H1 (cell line): Measurements from ENCODE around the gene GPR65. TPM values are rescaled to one million over a fixed set of nuclear protein-coding genes. Genes with fewer than 3 reads are reported as not detected.

Experiments
- CTCF ChIA-PET: fragments of 300-600 bp; sonication (Branson Sonifier 250); formaldehyde crosslinking; loops from one replicate; lab custom pipeline; 2021; ENCODE audit not compliant: partially characterized antibody; lab: Charles Lee
- POLR2A ChIA-PET: fragments of 300-600 bp; sonication (Branson Sonifier 250); formaldehyde crosslinking; loops from one replicate; lab custom pipeline; 2021; ENCODE audit warnings: inconsistent platforms; ENCODE audit not compliant: partially characterized antibody; lab: Charles Lee
- DNase-seq, 2 experiments: peaks; one replicate each; pipeline versions ENCODE4 v3.0.0 to v3.0.0-alpha.2; 2010 to 2022; ENCODE audit warnings: low spot score in 2 of 2, low read depth in 1 of 2, mixed read lengths in 1 of 2
- FAIRE-seq: peaks from 2 replicates; lab custom pipeline; 2011; peaks lifted over from hg19 to GRCh38; lab: Jason Lieb, UNC
- H2AFZ ChIP-seq: 2 replicates; pipeline ENCODE4 v1.8.1; 2012; ENCODE audit warnings: low read length, inconsistent platforms
- H2AK5ac ChIP-seq: 2 replicates; pipeline ENCODE4 v1.6.1; 2013; ENCODE audit warnings: low read depth, low read length
- H2BK120ac ChIP-seq: replicated peaks from 2 replicates; pipeline ENCODE3; 2013; ENCODE audit warnings: low read depth, low read length, inconsistent platforms
- H2BK12ac ChIP-seq: 2 replicates; pipeline ENCODE4 v1.6.1; 2013; ENCODE audit warnings: low read depth, low read length
- H2BK15ac ChIP-seq: 2 replicates; pipeline ENCODE4 v1.6.1; 2013; ENCODE audit warnings: low read length
- H2BK20ac ChIP-seq: 2 replicates; pipeline ENCODE4 v1.6.1; 2013; ENCODE audit warnings: low read length
- H2BK5ac ChIP-seq: 2 replicates; pipeline ENCODE4 v1.6.1; 2013; ENCODE audit warnings: low read depth, low read length
- H3K14ac ChIP-seq: 2 replicates; pipeline ENCODE4 v1.6.1; 2013; ENCODE audit warnings: inconsistent platforms; ENCODE audit not compliant: insufficient read length
- H3K18ac ChIP-seq: 2 replicates; pipeline ENCODE4 v1.6.1; 2013; ENCODE audit warnings: low read length; ENCODE audit errors: extremely low read depth
- H3K23ac ChIP-seq: 2 replicates; pipeline ENCODE4 v1.6.1; 2013; ENCODE audit warnings: inconsistent platforms; ENCODE audit not compliant: insufficient read length
- H3K23me2 ChIP-seq: 2 replicates; pipeline ENCODE4 v1.6.1; 2013; ENCODE audit warnings: low read depth, low read length
- H3K27ac ChIP-seq: 2 replicates; pipeline ENCODE4 v1.6.1; 2011; ENCODE audit warnings: low read depth, low read length, inconsistent platforms
- H3K27me3 ChIP-seq, 4 experiments: replicated peaks in 1 of 4; 1 replicate in 1 of 4; 2 replicates in 3 of 4; pipeline versions ENCODE4 v1.6.1 to v1.8.1; 2011 to 2013; ENCODE audit warnings: low read length in 3 of 4, mild to moderate bottlenecking in 3 of 4, inconsistent platforms in 2 of 4, mixed read lengths in 2 of 4, moderate library complexity in 1 of 4; ENCODE audit not compliant: control insufficient read depth in 3 of 4, insufficient read depth in 3 of 4; ENCODE audit errors: extremely low read depth in 1 of 4
- H3K36me3 ChIP-seq, 4 experiments: 2 replicates each; pipeline versions ENCODE4 v1.6.1 to v1.8.1; 2011 to 2013; ENCODE audit warnings: mild to moderate bottlenecking in 4 of 4, low read length in 3 of 4, moderate library complexity in 2 of 4, control low read depth in 1 of 4, inconsistent platforms in 1 of 4; ENCODE audit not compliant: insufficient read depth in 4 of 4, control insufficient read depth in 2 of 4
- H3K4ac ChIP-seq: replicated peaks from 2 replicates; pipeline ENCODE3; 2013; ENCODE audit warnings: low read length, low read depth, mixed read lengths, inconsistent platforms; ENCODE audit not compliant: insufficient read length
- H3K4me1 ChIP-seq, 4 experiments: replicated peaks in 1 of 4; 1 replicate in 1 of 4; 2 replicates in 3 of 4; pipeline versions ENCODE4 v1.6.1 to v1.8.1; 2011 to 2013; ENCODE audit warnings: low read length in 3 of 4, inconsistent platforms in 2 of 4, mixed read lengths in 1 of 4; ENCODE audit not compliant: insufficient read depth in 4 of 4, control insufficient read depth in 3 of 4
- H3K4me2 ChIP-seq, 2 experiments: 2 replicates each; pipeline versions ENCODE4 v1.6.1 to v1.8.1; 2011 to 2013; ENCODE audit warnings: low read depth in 2 of 2, low read length in 2 of 2, control low read depth in 1 of 2, inconsistent platforms in 1 of 2, mild to moderate bottlenecking in 1 of 2; ENCODE audit not compliant: insufficient read depth in 1 of 2
- H3K4me3 ChIP-seq, 4 experiments: fragments of 200-600, 300-600 bp in 1 of 4; sonication (generic), shearing (Covaris generic), sonication (Bioruptor Twin) in 1 of 4; 2 replicates each; pipeline versions ENCODE4 v1.5.1 to v1.8.1; 2011 to 2016; ENCODE audit warnings: low read length in 4 of 4, low read depth in 3 of 4, control low read depth in 2 of 4, inconsistent platforms in 2 of 4, mild to moderate bottlenecking in 2 of 4, mixed read lengths in 1 of 4, moderate library complexity in 1 of 4; ENCODE audit not compliant: insufficient read depth in 2 of 4; ENCODE audit errors: extremely low read depth in 1 of 4
- H3K56ac ChIP-seq: replicated peaks from 2 replicates; pipeline ENCODE3; 2013; ENCODE audit warnings: low read depth, mild to moderate bottlenecking, mixed read lengths, low read length, inconsistent platforms; ENCODE audit not compliant: insufficient read length
- H3K79me1 ChIP-seq: 2 replicates; pipeline ENCODE4 v1.6.1; 2013; ENCODE audit warnings: low read depth, low read length, control low read depth
- H3K79me2 ChIP-seq, 2 experiments: 2 replicates each; pipeline versions ENCODE4 v1.6.1 to v1.8.1; 2012 to 2013; ENCODE audit warnings: low read length in 2 of 2, mild to moderate bottlenecking in 2 of 2, inconsistent platforms in 1 of 2; ENCODE audit not compliant: insufficient read depth in 2 of 2, control insufficient read depth in 1 of 2
- H3K9ac ChIP-seq, 4 experiments: replicated peaks in 1 of 4; 1 replicate in 1 of 4; 2 replicates in 3 of 4; pipeline versions ENCODE4 v1.6.1 to v1.8.1; 2011 to 2013; ENCODE audit warnings: low read depth in 3 of 4, low read length in 3 of 4, control low read depth in 2 of 4, mild to moderate bottlenecking in 2 of 4, moderate library complexity in 2 of 4, inconsistent platforms in 1 of 4; ENCODE audit errors: extremely low read depth in 1 of 4
- H3K9me3 ChIP-seq, 2 experiments: 2 replicates each; pipeline versions ENCODE4 v1.6.1 to v1.8.1; 2012 to 2013; ENCODE audit warnings: mild to moderate bottlenecking in 2 of 2, moderate library complexity in 2 of 2, control low read depth in 1 of 2, inconsistent platforms in 1 of 2, low read depth in 1 of 2, low read length in 1 of 2, mixed read lengths in 1 of 2; ENCODE audit not compliant: insufficient read depth in 2 of 2
- H4K20me1 ChIP-seq, 2 experiments: replicated peaks in 1 of 2; 2 replicates each; pipeline versions ENCODE3 to v1.8.1; 2011 to 2013; ENCODE audit warnings: inconsistent platforms in 2 of 2, low read length in 2 of 2, mild to moderate bottlenecking in 1 of 2; ENCODE audit not compliant: insufficient read depth in 2 of 2, control insufficient read depth in 1 of 2
- H4K5ac ChIP-seq: 2 replicates; pipeline ENCODE4 v1.6.1; 2013; ENCODE audit warnings: low read length, low read depth, mixed read lengths, inconsistent platforms; ENCODE audit not compliant: insufficient read length
- H4K8ac ChIP-seq: 2 replicates; pipeline ENCODE4 v1.8.0; 2013; ENCODE audit warnings: mild to moderate bottlenecking, moderate library complexity, low read length, inconsistent platforms; ENCODE audit not compliant: insufficient read depth; ENCODE audit errors: extremely low read depth
- H4K91ac ChIP-seq: replicated peaks from 2 replicates; pipeline ENCODE3; 2013; ENCODE audit warnings: low read length, mixed read lengths, inconsistent platforms; ENCODE audit not compliant: insufficient read length
- BRCA1 ChIP-seq: IDR thresholded peaks from 2 replicates; pipeline ENCODE4 v1.6.1; 2012; ENCODE audit warnings: low read depth, low read length, improper control_type of control experiment
- GABPA ChIP-seq: IDR thresholded peaks from 2 replicates; pipeline ENCODE4 v1.6.1; 2011; ENCODE audit warnings: mild to moderate bottlenecking, low read length, moderate library complexity, borderline replicate concordance; ENCODE audit not compliant: insufficient read depth
- KDM4A ChIP-seq: IDR thresholded peaks from one replicate; pipeline ENCODE4 v1.7.1; 2012; ENCODE audit warnings: low read depth, mild to moderate bottlenecking, moderate library complexity, low read length, inconsistent platforms; ENCODE audit not compliant: severe bottlenecking
- POU5F1 ChIP-seq: IDR thresholded peaks from 2 replicates; pipeline ENCODE4 v1.6.1; 2011; ENCODE audit warnings: low read depth, mild to moderate bottlenecking, low read length, moderate library complexity
- RXRA ChIP-seq: IDR thresholded peaks from 2 replicates; pipeline ENCODE4 v1.6.1; 2011; ENCODE audit warnings: low read depth, mild to moderate bottlenecking, low read length, moderate library complexity; ENCODE audit not compliant: insufficient read depth
- SRF ChIP-seq: IDR thresholded peaks from 2 replicates; pipeline ENCODE4 v1.6.1; 2011; ENCODE audit warnings: mild to moderate bottlenecking, low read depth, low read length, moderate library complexity
- WGBS, 2 experiments: shearing (Covaris generic) in 1 of 2; methylation state at CpG; one replicate each; pipeline versions ENCODE4 v1.1.6 to v1.1.7; 2013 to 2015; ENCODE audit warnings: low lambda C conversion rate in 2 of 2, mixed read lengths in 2 of 2, inconsistent platforms in 1 of 2, low coverage in 1 of 2, missing lambda C conversion rate in 1 of 2; ENCODE audit not compliant: insufficient replicate concordance in 2 of 2, insufficient coverage in 1 of 2, insufficient read length in 1 of 2; ENCODE audit errors: extremely low coverage in 1 of 2, missing lambda C conversion rate in 1 of 2; 5-methylcytosine and 5-hydroxymethylcytosine counted together
- polyA plus RNA-seq, 7 experiments: library from polyadenylated mRNA; depleted of rRNA in 3 of 7; stranded (reverse) in 5 of 7; unstranded in 2 of 7; fragments of >200 nt in 5 of 7; fragments of 200-250 nt in 2 of 7; gene quantifications; 1 replicate in 5 of 7; 2 replicates in 1 of 7; 4 replicates in 1 of 7; pipeline versions ENCODE4 v1.2.1 to v1.2.3, GENCODE V29; 2011 to 2013; ENCODE audit warnings: missing spikeins in 2 of 7, mixed read lengths in 2 of 7
- total RNA-seq: library from RNA; stranded (reverse); fragmentation: NEBNext Ultra II Directional; extraction: Animal tissue kit (Norgen Biotek cat#: 25700); gene quantifications from 2 replicates; pipeline ENCODE4 v1.2.1, GENCODE V29; 2021
- TF ChIP-seq, protein P1 (sequence below): IDR thresholded peaks from 2 replicates; pipeline ENCODE4 v1.6.1; 2012; ENCODE audit warnings: inconsistent platforms
- TF ChIP-seq, protein P2 (sequence below), 3 experiments: IDR thresholded peaks; 1 replicate in 2 of 3; 2 replicates in 1 of 3; pipeline versions ENCODE4 v1.5.1 to v1.6.1; 2011; ENCODE audit warnings: low read length in 3 of 3, mild to moderate bottlenecking in 3 of 3, inconsistent platforms in 2 of 3, low read depth in 1 of 3, moderate library complexity in 1 of 3; ENCODE audit not compliant: insufficient read depth in 1 of 3; ENCODE audit errors: control extremely low read depth in 1 of 3

GPR65 gene
- total and polyA plus RNA-seq, 2 of the 8 experiments (the other 6 are each of a cell fraction or from before 2014, with no cell fraction given): not detected

DNA sequence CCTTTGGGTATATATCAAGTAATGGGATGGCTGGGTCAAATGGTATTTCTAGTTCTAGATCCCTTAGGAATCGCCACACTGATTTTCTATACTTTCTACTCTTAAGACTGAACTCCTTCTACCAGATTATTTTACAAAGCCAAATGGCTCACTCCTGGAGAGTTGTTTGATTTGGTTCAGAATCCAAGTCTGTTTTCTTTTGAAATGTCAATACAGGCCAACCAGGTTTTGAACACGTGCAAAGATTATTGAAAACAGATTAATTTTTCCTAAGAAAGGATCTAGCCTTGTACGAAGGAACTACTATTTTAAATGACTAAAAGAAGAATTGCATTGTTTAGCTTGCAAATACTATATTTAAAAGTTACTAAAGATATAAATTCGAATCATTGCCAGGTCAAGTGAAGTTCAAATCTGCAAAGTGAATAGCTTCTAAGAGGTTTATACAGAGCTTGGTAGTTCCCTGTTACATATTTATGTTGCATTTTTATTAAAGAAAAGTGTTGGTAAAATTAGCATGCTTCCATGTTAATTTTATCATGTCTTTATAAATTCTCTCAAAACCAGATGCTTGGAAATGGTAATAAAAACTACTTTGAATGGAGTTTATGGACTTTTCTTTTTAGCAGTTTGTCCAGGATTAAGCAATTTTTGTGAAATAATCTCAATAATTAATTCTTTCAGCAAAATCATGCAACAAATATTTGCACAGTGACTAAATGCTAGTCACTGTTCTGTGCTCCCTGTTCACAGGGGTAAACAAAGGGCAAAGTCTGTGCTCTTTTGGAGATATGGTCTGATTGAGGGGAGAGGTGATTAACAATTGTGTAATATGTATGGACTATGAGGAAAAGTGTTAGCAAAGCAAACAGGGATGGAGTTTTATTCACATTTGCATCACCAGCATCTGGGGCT lies 38.9 kb downstream of the GPR65 start:
- H3K14ac ChIP-seq: no peak overlapping the region
- H2AFZ ChIP-seq: no peak overlapping the region
- H3K79me1 ChIP-seq: no peaks in the 10 kb centered on the region
- H2AK5ac ChIP-seq: no peak overlapping the region
- no peak overlapping the region for H4K8ac ChIP-seq
- no peaks in the 10 kb centered on the region for H3K36me3 ChIP-seq
- H2BK120ac ChIP-seq: no peak overlapping the region
- no peak overlapping the region for H2BK20ac ChIP-seq
- no peak overlapping the region for H3K4ac ChIP-seq
- no peak overlapping the region for H3K18ac ChIP-seq
- H3K9me3 ChIP-seq: no peaks in the 10 kb centered on the region
- CTCF ChIA-PET: interaction anchor here (1.5 kb wide), 1 partner anchor 15 kb away, joined by 3 read pairs; no protein-coding TSS in a partner anchor
- no peak overlapping the region for H3K9ac ChIP-seq
- no peaks in the 10 kb centered on the region; the same call in 1 of the 2 replicates for H3K23me2 ChIP-seq
- H3K27me3 ChIP-seq: no peaks in the 10 kb centered on the region
- H4K5ac ChIP-seq: no peak overlapping the region
- DNase-seq: no peak
- H3K79me2 ChIP-seq: no peaks in the 10 kb centered on the region
- WGBS, 2 experiments: 76% methylated on average over 4 of the region's 4 CpGs; no CpG with 5 or more reads in 1 of the 2 experiments
- no peaks in the 10 kb centered on the region for H4K20me1 ChIP-seq
- no peaks in the 10 kb centered on the region for H3K4me1 ChIP-seq
- H3K27ac ChIP-seq: no peak overlapping the region
- POLR2A ChIA-PET: no interaction called here
- H3K56ac ChIP-seq: no peak overlapping the region
- H2BK5ac ChIP-seq: no peak overlapping the region
- H3K4me3 ChIP-seq: no peak overlapping the region
- H2BK15ac ChIP-seq: no peak overlapping the region
- no peak overlapping the region for H4K91ac ChIP-seq
- no peak overlapping the region for H3K4me2 ChIP-seq
- H3K23ac ChIP-seq: no peak overlapping the region
- no peak overlapping the region for H2BK12ac ChIP-seq
- no peak for FAIRE-seq
- TF ChIP-seq SRF (no peak), BRCA1 (no peak), RXRA (no peak), POU5F1 (no peak), GABPA (no peak), KDM4A (no peak)
- TF ChIP-seq, protein P1, sequence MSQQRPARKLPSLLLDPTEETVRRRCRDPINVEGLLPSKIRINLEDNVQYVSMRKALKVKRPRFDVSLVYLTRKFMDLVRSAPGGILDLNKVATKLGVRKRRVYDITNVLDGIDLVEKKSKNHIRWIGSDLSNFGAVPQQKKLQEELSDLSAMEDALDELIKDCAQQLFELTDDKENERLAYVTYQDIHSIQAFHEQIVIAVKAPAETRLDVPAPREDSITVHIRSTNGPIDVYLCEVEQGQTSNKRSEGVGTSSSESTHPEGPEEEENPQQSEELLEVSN: no peak
- TF ChIP-seq, protein P2, sequence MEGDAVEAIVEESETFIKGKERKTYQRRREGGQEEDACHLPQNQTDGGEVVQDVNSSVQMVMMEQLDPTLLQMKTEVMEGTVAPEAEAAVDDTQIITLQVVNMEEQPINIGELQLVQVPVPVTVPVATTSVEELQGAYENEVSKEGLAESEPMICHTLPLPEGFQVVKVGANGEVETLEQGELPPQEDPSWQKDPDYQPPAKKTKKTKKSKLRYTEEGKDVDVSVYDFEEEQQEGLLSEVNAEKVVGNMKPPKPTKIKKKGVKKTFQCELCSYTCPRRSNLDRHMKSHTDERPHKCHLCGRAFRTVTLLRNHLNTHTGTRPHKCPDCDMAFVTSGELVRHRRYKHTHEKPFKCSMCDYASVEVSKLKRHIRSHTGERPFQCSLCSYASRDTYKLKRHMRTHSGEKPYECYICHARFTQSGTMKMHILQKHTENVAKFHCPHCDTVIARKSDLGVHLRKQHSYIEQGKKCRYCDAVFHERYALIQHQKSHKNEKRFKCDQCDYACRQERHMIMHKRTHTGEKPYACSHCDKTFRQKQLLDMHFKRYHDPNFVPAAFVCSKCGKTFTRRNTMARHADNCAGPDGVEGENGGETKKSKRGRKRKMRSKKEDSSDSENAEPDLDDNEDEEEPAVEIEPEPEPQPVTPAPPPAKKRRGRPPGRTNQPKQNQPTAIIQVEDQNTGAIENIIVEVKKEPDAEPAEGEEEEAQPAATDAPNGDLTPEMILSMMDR (IDR thresholded peaks at IDR 0.05; ENCODE audit: control extremely low read depth in 1 of 3, insufficient read depth in 1 of 3, low read depth in 1 of 3, low read length in 3 of 3): no peak
